GM12872 (cell line): ENCODE data around the gene PODNL1.

ENCODE experiments used
- TF ChIP-seq, protein P1 (sequence below): IDR thresholded peaks from 3 replicates; pipeline ENCODE4 v1.5.1; 2011; ENCODE audit warnings: low read depth, mild to moderate bottlenecking, low read length, moderate library complexity; ENCODE audit not compliant: insufficient read depth

PODNL1 gene, protein sequence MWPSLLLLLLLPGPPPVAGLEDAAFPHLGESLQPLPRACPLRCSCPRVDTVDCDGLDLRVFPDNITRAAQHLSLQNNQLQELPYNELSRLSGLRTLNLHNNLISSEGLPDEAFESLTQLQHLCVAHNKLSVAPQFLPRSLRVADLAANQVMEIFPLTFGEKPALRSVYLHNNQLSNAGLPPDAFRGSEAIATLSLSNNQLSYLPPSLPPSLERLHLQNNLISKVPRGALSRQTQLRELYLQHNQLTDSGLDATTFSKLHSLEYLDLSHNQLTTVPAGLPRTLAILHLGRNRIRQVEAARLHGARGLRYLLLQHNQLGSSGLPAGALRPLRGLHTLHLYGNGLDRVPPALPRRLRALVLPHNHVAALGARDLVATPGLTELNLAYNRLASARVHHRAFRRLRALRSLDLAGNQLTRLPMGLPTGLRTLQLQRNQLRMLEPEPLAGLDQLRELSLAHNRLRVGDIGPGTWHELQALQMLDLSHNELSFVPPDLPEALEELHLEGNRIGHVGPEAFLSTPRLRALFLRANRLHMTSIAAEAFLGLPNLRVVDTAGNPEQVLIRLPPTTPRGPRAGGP

DNA sequence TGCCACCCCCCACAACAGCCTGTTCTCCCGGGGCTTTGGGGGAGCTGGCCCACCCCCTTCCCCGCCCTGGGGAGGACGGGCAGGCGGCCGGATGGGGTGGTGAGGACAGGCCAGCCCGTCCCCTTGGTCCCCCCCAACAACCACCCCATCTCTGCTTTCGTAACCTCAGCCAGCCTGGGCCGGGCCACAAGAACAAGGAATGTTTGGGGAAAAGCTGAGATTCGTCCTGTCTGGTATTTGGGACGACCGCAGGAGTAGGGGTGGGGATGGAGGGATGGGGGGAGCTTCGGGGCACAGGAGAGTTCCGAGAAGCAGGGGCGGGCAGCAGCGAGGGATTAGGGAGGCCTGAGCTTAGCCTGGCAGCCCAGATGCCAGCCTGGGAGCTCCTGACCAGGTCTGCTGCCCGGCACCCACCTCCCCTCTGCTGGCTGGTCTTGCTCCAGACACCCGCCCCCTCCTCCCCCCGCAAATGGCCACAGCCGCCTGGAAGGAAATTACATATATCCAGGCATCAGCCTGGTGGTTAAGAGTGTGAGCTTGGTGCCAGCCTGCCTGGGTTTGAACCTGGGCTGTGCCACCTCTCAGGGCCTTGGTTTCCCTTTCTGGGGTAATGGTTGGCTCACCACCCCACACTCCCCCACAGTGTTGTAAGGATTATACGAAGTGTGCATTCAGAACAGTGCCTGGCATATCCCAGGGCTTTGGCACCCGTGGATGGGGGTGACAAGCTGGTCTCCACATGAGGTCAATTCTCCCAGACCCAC, at the start of gene PODNL1:
PODNL1 (minus strand) TSS at position 117 of the 764 bp plus-strand sequence. CDS start 236 bp downstream, outside the sequence.
- TF ChIP-seq, protein P1, sequence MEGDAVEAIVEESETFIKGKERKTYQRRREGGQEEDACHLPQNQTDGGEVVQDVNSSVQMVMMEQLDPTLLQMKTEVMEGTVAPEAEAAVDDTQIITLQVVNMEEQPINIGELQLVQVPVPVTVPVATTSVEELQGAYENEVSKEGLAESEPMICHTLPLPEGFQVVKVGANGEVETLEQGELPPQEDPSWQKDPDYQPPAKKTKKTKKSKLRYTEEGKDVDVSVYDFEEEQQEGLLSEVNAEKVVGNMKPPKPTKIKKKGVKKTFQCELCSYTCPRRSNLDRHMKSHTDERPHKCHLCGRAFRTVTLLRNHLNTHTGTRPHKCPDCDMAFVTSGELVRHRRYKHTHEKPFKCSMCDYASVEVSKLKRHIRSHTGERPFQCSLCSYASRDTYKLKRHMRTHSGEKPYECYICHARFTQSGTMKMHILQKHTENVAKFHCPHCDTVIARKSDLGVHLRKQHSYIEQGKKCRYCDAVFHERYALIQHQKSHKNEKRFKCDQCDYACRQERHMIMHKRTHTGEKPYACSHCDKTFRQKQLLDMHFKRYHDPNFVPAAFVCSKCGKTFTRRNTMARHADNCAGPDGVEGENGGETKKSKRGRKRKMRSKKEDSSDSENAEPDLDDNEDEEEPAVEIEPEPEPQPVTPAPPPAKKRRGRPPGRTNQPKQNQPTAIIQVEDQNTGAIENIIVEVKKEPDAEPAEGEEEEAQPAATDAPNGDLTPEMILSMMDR = no peak

DNA sequence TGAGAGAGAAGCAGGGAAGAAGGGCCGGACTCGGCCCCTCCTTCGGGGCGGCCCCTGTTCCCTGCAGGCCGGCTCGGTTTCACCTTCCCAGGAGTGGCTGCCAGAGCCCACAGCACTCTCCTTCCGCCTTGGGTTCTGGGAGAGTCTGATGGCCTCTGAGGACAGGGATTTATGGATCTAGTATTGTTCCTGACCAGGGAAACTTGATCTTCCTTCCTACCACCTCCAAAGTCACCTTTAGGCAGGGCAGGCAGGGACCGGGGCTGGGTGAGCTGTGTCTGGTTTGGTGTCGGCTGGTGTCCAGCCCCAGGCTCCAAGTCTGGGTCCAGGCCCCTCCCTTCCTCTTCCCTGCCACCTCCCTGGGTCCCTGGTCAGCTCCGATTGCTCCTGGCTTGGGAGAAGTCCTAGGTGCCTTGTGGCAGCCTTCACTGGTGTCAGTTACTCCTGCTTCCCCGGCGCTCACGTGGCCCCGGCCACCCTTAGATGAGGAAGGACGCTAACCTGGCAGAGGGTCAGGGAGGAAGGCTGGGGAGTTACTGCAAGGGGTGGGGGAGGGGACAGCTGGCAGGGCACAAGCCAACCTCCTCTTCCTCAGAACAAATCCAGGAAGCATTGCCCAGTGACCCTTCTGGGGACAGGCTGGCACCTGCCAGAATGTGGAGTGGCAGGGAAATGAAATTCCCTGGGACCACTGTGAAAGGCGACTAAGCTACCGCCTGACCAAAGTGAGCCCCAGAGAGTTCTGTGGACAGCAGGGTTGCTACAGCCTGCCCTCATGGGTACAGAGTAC, 49.1 kb upstream of the PODNL1 start:
- TF ChIP-seq, protein P1 = no peak

DNA sequence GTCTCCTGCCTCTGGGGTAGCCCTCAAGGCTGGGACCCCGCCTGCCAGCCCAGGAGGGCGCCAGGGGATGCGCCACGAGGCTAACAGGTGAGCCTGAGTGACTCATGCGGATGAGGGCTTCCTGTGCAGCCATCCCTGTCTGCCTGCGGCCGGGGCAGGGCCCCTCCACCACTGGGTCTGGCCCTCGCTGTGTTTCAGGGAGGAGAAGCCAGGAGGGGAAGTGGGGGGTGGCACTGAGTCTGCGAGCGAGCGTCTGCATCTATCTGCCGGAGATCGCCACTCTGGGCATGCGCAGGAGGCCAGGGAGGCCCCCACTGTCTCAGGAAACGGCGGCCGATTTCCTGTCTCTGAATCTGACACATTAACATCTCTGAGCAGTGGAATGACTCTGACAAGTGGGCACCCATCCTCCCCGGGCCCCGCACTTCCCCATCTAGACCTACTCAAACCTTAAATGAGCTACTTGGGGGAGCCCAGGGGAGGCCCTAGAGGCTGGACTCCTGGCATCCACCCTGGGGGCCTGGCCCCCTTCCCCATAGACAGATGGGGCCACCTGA, 48.2 kb upstream of the PODNL1 start:
- TF ChIP-seq, protein P1 = no peak

DNA sequence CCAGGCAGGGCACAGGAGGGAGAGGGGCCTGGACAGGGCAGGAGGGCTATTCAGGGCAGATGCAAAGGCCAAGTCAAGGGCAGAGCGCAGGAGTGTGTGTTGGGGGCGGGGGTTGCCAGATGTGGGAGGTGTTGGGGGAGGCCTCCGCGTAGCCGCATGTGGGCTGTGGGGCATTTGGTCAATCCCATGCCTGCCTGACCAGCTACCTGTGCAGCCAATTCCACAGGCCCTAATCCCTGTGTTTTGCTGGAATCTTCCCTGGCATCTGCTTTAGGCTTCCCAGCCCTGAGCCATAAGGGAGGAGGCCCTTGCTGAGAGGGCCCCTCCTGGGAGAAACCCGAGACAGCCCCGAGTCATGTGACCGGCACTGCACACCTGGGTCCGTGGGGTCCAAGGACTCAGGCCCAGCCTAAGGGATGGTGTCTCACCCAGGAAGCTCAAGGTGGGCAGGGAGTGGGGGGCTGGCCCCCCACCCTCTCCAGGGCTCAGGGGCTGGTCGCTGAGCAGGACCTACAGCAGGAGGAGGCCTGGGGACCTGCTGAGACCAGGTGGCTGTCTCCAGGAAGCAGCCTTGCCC, 47.6 kb upstream of the PODNL1 start:
- TF ChIP-seq, protein P1 = no peak

DNA sequence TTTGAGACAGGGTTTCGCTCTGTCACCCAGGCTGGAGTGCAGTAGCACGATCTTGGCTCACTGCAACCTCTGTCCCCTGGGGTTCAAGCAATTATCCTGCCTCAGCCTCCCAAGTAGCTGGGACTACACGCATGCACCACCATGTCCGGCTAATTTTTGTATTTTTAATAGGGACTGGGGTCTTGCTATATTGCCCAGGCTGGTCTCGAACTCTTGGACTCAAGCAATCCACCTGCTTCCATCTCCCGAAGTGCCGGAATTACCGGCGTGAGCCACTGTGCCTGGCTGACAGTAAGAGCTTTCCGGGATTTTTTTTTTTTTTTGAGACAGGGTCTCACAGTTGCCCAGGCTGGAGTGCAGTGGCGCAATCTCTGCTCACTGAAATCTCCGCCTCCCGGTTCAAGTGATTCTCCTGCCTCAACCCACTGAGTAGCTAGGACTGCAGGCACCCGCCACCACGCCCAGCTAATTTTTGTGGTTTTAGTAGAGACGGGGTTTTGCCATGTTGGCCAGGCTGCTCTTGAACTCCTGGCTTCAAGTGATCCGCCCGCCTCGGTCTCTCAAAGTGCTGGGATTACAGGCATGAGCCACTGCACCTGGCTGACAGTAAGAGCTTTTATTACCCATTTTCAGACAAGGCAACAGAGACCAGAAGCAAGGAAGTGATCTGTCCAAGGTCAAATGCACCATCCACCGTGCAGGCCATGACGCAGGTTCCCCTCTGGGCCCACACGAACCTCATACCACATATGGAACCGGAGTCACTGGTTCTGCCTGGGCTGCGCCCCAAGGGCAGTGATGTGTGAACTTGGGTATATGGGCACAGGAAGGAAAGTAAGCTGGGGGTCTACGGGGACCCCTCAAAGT, 46.9 kb upstream of the PODNL1 start:
- TF ChIP-seq, protein P1 = no peak

DNA sequence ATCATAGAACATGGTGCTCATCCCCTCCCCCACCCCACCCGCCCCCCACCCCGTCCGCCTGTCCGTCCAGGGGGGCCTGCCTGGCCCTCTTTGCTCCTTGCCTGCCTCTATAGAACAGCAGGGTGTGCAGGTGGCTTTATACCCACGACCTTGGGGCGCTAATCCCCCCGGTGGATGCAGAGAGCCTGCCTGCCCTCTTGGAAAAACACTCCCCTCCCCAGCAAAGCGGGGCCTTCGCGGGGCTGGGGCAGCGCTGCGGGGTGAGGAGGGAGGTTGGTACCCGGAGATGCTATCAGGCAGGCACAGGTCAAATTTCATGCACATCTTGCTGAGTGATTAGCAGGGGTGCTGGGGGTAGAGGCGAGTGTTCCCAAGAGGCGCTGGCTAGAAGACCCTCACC, 46.0 kb upstream of the PODNL1 start:
- TF ChIP-seq, protein P1 = no peak
